B cell (primary cell): Measurements from ENCODE around the gene GATAD2A.

Experiments
- CTCF ChIP-seq: fragments of 200-600 bp; IDR thresholded peaks from one replicate; pipeline ENCODE4 v1.8.0; 2022; ENCODE audit warnings: antibody characterized with exemption, mild to moderate bottlenecking
- EZH2 ChIP-seq: IDR thresholded peaks from 2 replicates; pipeline ENCODE4 v1.6.1; 2012; ENCODE audit warnings: borderline replicate concordance, low read depth, mild to moderate bottlenecking, moderate library complexity, low read length; ENCODE audit not compliant: insufficient read depth, poor library complexity, severe bottlenecking

- TF ChIP-seq CTCF (no peak), EZH2 (no peak)
Measured at GRCh38 chr19:19382118-19382517, 23.4 kb upstream of the GATAD2A start.
